HL-60 (cell line): ENCODE measurements around the gene SEMA6B.

Experiments
- CTCF ChIP-seq: IDR thresholded peaks from one replicate; pipeline ENCODE4 v1.5.1; 2011; ENCODE audit warnings: low read length, control low read depth, inconsistent platforms; ENCODE audit not compliant: insufficient read depth
- GABPA ChIP-seq: IDR thresholded peaks from 2 replicates; pipeline ENCODE4 v1.6.1; 2012; ENCODE audit warnings: low read depth
- POLR2AphosphoS5 ChIP-seq: IDR thresholded peaks from 2 replicates; pipeline ENCODE4 v1.6.1; 2012; ENCODE audit warnings: low read depth
- REST ChIP-seq: IDR thresholded peaks from 2 replicates; pipeline ENCODE4 v1.6.1; 2012; ENCODE audit warnings: low read depth; ENCODE audit not compliant: insufficient replicate concordance
- SPI1 ChIP-seq: IDR thresholded peaks from 2 replicates; pipeline ENCODE4 v1.6.1; 2012; ENCODE audit warnings: low read depth, mild to moderate bottlenecking, borderline replicate concordance

- no peak for TF ChIP-seq CTCF
- TF ChIP-seq POLR2AphosphoS5: no peak
- no peak for TF ChIP-seq REST
- no peak for TF ChIP-seq GABPA
- no peak for TF ChIP-seq SPI1
Observed at GRCh38 chr19:4503825-4504170, 55.7 kb downstream of the SEMA6B start.
